Spleen (tissue), 11 donors: ENCODE data around the gene FBXL13. TPM values are rescaled to one million over a fixed set of nuclear protein-coding genes. Genes with fewer than 3 reads are reported as not detected.
"Not testable (repeated sequence)": the region's sequence is repeated elsewhere in the genome, so short reads cannot be mapped to it uniquely, and the experiment has no call there.

Experiments
- DNase-seq: peaks from one replicate; pipeline ENCODE4 v3.0.0-alpha.2; 2020
- H3K27ac ChIP-seq, 8 donors: fragments of 200-600 bp; sonication (generic) in 7 of 8; 1 replicate in 4 of 8; 2 replicates in 4 of 8; pipeline versions ENCODE4 v1.5.0 to v1.8.0; 2016 to 2021; ENCODE audit warnings: inconsistent platforms in 4 of 8, mild to moderate bottlenecking in 4 of 8, moderate library complexity in 1 of 8
- H3K27me3 ChIP-seq, 7 donors: fragments of 200-600 bp; sonication (generic) in 6 of 7; replicated peaks in 1 of 7; 1 replicate in 4 of 7; 2 replicates in 3 of 7; pipeline versions ENCODE4 v1.5.0 to v1.8.0; 2016 to 2021; ENCODE audit warnings: inconsistent platforms in 3 of 7, mild to moderate bottlenecking in 1 of 7
- H3K36me3 ChIP-seq, 6 donors: fragments of 200-600 bp; sonication (generic) in 5 of 6; 1 replicate in 4 of 6; 2 replicates in 2 of 6; pipeline versions ENCODE4 v1.5.0 to v1.8.0; 2016 to 2021; ENCODE audit warnings: inconsistent platforms in 2 of 6
- H3K4me1 ChIP-seq, 6 donors: fragments of 200-600 bp; sonication (generic) in 5 of 6; 1 replicate in 3 of 6; 2 replicates in 3 of 6; pipeline versions ENCODE4 v1.5.0 to v1.8.0; 2016 to 2021; ENCODE audit warnings: inconsistent platforms in 3 of 6
- H3K4me3 ChIP-seq, 8 donors: fragments of 200-600 bp; sonication (generic) in 7 of 8; 1 replicate in 4 of 8; 2 replicates in 4 of 8; pipeline versions ENCODE4 v1.5.0 to v1.8.0; 2016 to 2021; ENCODE audit warnings: inconsistent platforms in 4 of 8, mild to moderate bottlenecking in 4 of 8, moderate library complexity in 2 of 8
- H3K9me3 ChIP-seq, 8 donors: fragments of 200-600 bp; sonication (generic) in 7 of 8; 1 replicate in 4 of 8; 2 replicates in 4 of 8; pipeline versions ENCODE4 v1.5.0 to v1.8.0; 2016 to 2021; ENCODE audit warnings: inconsistent platforms in 4 of 8
- CTCF ChIP-seq, 11 experiments: fragments of 200-600 bp in 7 of 11; fragments of 450-650 bp in 4 of 11; sonication (generic) in 4 of 11; IDR thresholded peaks in 8 of 11; conservative IDR thresholded peaks in 3 of 11; 1 replicate in 7 of 11; 2 replicates in 4 of 11; pipeline versions ENCODE4 v1.4.0 to v1.8.0; 2016 to 2021; ENCODE audit warnings: antibody characterized with exemption in 11 of 11, inconsistent platforms in 4 of 11, mild to moderate bottlenecking in 1 of 11
- POLR2A ChIP-seq, 3 donors: fragments of 450-650 bp; IDR thresholded peaks; one replicate each; pipeline ENCODE4 v1.5.1; 2017; ENCODE audit warnings: antibody characterized with exemption in 3 of 3, mild to moderate bottlenecking in 1 of 3
- POLR2AphosphoS5 ChIP-seq, 3 donors: sonication (generic); formaldehyde crosslinking; IDR thresholded peaks; one replicate each; pipeline ENCODE4 v1.5.1; 2017; ENCODE audit warnings: antibody characterized with exemption in 3 of 3
- WGBS, 5 donors: extraction: QIAGEN DNeasy Blood & Tissue Kit in 3 of 5; methylation state at CpG; one replicate each; pipeline versions ENCODE4 v1.1.5 to v1.1.7; 2013 to 2018; 5-methylcytosine and 5-hydroxymethylcytosine counted together
- intact Hi-C: fragments of 100-400 bp; cut with DNase I; formaldehyde crosslinking; loops from one replicate; pipeline ENCODE4 v1.15.0; 2023; ENCODE audit warnings: low total_unique reads
- polyA plus RNA-seq, 3 donors: library from polyadenylated mRNA; stranded (reverse); fragments of 200-250 nt; gene quantifications; one replicate each; pipeline ENCODE4 v1.2.1, GENCODE V29; 2013
- total RNA-seq, 7 donors: library from RNA; depleted of rRNA in 3 of 7; stranded (reverse); fragments of >200 nt in 3 of 7; fragmentation: NEBNext Ultra II Directional in 4 of 7; extraction: Animal tissue kit (Norgen Biotek cat#: 25700) in 4 of 7; gene quantifications; one replicate each; pipeline versions ENCODE4 v1.1.0 to v1.2.1, GENCODE V29; 2016 to 2021
- donor health status: healthy with polysubstance abuse.
- donor health status: DM: no; HTN: no; CAD: no; lungs with moderate emphysema.
- donor health status: DM: no; HTN: no; CAD: no.
- donor health status: Bipolar disorder and iron deficiency.
- donor health status: healthy.
- donor health status: DM: no; HTN: no; CAD: no.
- donor health status: DM: yes; HTN: yes; CAD: no.

The FBXL13 gene
- total and polyA plus RNA-seq, 10 donors: 0.09 to 6.6 (median 2.3) TPM

- H3K4me3 ChIP-seq: no peak overlapping the region
- no peaks in the 10 kb centered on the region for H3K36me3 ChIP-seq
- H3K4me1 ChIP-seq: no peaks in the 10 kb centered on the region
- peaks cover 0 to 48% (median 35%) of the 10 kb centered on the region in 8 donors for H3K9me3 ChIP-seq
- TF ChIP-seq CTCF (IDR thresholded peaks at IDR 0.05 in 8 of 11, conservative IDR thresholded peaks at IDR 0.05 in 3 of 11): no peak
- TF ChIP-seq POLR2AphosphoS5 (IDR thresholded peaks at IDR 0.05): no peak
- TF ChIP-seq POLR2A (IDR thresholded peaks at IDR 0.05): no peak
- intact Hi-C loops: no loop called here
- no peak for DNase-seq
- no peak overlapping the region for H3K27ac ChIP-seq
- 84 to 93% (median 90%) methylated on average over 2 of the region's 2 CpGs for WGBS, 5 donors
- H3K27me3 ChIP-seq: no peaks in the 10 kb centered on the region
Measured at GRCh38 chr7:103001210-103001609, 73.4 kb downstream of the FBXL13 start.

- DNase-seq: no peak
- Histone ChIP-seq H3K27ac (no peak overlapping the region), H3K27me3 (no peaks in the 10 kb centered on the region), H3K9me3 (peaks cover 0 to 13% (median 9%) of the 10 kb centered on the region in 8 donors), H3K4me1 (peaks cover 0 to 8% (median 1%) of the 10 kb centered on the region in 6 donors), H3K4me3 (no peak overlapping the region), H3K36me3 (no peaks in the 10 kb centered on the region)
- intact Hi-C loops: no loop called here
- TF ChIP-seq POLR2A (IDR thresholded peaks at IDR 0.05): no peak
- TF ChIP-seq POLR2AphosphoS5 (IDR thresholded peaks at IDR 0.05): no peak
- no peak for TF ChIP-seq CTCF (IDR thresholded peaks at IDR 0.05 in 8 of 11, conservative IDR thresholded peaks at IDR 0.05 in 3 of 11)
- WGBS, 5 donors: 90 to 97% (median 93%) methylated on average over 5 of the region's 5 CpGs
Measured at GRCh38 chr7:102996957-102997356, 77.6 kb downstream of the FBXL13 start.

- DNase-seq, H3K4me3 ChIP-seq, H3K27me3 ChIP-seq, H3K36me3 ChIP-seq, H3K9me3 ChIP-seq, H3K27ac ChIP-seq, intact Hi-C loops: not testable (repeated sequence)
- peaks cover 0 to 22% (median 1%) of the 10 kb centered on the region in 6 donors for H3K4me1 ChIP-seq
- whole genome bisulfite sequencing, 5 donors: 88 to 99% (median 97%) methylated on average over 5 of the region's 5 CpGs
Measured at GRCh38 chr7:102995609-102996008, 79.0 kb downstream of the FBXL13 start.

GRCh38 chr7:102994567-102994966 lies 80.0 kb downstream of the FBXL13 start:
- intact Hi-C loops: no loop called here
- no peak overlapping the region for H3K4me3 ChIP-seq
- no peak for DNase-seq
- H3K27me3 ChIP-seq: no peaks in the 10 kb centered on the region
- H3K36me3 ChIP-seq: no peaks in the 10 kb centered on the region
- H3K27ac ChIP-seq: no peak overlapping the region
- no peaks in the 10 kb centered on the region for H3K9me3 ChIP-seq
- H3K4me1 ChIP-seq: peaks cover 0 to 24% (median 2%) of the 10 kb centered on the region in 6 donors
- TF ChIP-seq POLR2A (IDR thresholded peaks at IDR 0.05) (no peak), POLR2AphosphoS5 (IDR thresholded peaks at IDR 0.05) (no peak), CTCF (IDR thresholded peaks at IDR 0.05 in 8 of 11, conservative IDR thresholded peaks at IDR 0.05 in 3 of 11) (no peak)
- 82 to 95% (median 88%) methylated on average over 3 of the region's 3 CpGs for WGBS, 5 donors

- Histone ChIP-seq H3K4me1 (peaks cover 0 to 33% (median 6%) of the 10 kb centered on the region in 6 donors), H3K27me3 (no peaks in the 10 kb centered on the region), H3K36me3 (no peaks in the 10 kb centered on the region), H3K9me3 (no peaks in the 10 kb centered on the region), H3K27ac (peak overlapping the region in 1 of 8 donors; percentile 45), H3K4me3 (no peak overlapping the region)
- DNase-seq: no peak
- WGBS, 5 donors: 19 to 59% (median 41%) methylated on average over 1 of the region's 1 CpG
- intact Hi-C loops: no loop called here
- TF ChIP-seq POLR2A (IDR thresholded peaks at IDR 0.05) (no peak), CTCF (IDR thresholded peaks at IDR 0.05 in 8 of 11, conservative IDR thresholded peaks at IDR 0.05 in 3 of 11) (no peak), POLR2AphosphoS5 (IDR thresholded peaks at IDR 0.05) (no peak)
Measured at GRCh38 chr7:102993718-102994029, 80.9 kb downstream of the FBXL13 start.
